Transverse colon (tissue), 4 donors: ENCODE data around the gene RORC.

ENCODE experiments used
- POLR2AphosphoS5 ChIP-seq, 3 donors: sonication (generic); formaldehyde crosslinking; IDR thresholded peaks; one replicate each; pipeline ENCODE4 v1.6.1; 2016; ENCODE audit warnings: antibody characterized with exemption in 3 of 3
- TF ChIP-seq, protein P1 (sequence below), 5 experiments: fragments of 200-600 bp in 3 of 5; fragments of 450-650 bp in 2 of 5; sonication (generic) in 3 of 5; IDR thresholded peaks; 1 replicate in 2 of 5; 2 replicates in 3 of 5; pipeline ENCODE4 v1.5.1; 2016 to 2017; ENCODE audit warnings: antibody characterized with exemption in 5 of 5, inconsistent platforms in 3 of 5, mild to moderate bottlenecking in 2 of 5, moderate library complexity in 1 of 5

DNA sequence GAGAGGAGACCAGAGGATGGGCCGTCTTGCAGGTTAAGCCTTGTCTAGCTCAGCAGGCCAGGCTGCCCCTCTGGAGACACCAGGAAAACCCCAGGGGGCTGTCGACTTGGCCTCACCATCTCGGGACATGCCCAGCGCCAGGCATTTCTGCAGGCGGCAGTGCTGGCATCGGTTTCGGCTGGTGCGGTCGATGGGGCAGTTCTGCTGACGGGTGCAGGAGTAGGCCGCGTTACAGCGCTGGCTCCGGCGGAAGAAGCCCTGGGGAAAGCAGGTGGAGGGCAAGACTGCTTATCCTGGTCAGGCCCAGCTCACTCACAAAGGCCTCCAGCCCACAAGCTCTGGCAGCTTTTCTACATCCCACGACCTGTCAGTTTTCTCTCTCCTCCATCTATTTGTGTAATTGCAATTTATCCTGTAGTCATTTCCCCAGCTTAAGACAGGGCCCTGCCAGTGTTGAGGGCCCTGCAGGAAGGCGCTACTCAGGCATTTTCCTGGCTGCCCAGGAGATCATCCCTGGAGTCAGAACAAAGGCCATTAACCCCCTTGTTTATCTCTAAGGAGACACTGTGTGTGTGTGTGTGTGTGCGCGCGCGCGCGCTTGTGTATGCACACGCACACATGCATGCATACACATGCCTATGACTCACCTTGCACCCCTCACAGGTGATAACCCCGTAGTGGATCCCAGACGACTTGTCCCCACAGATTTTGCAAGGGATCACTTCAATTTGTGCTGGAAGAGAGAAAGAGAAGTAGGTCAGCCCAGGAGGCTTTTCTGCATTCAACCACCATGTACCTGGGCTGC lies 14.9 kb downstream of the RORC start:
- TF ChIP-seq POLR2AphosphoS5 (IDR thresholded peaks at IDR 0.05) = no peak
- TF ChIP-seq, protein P1, sequence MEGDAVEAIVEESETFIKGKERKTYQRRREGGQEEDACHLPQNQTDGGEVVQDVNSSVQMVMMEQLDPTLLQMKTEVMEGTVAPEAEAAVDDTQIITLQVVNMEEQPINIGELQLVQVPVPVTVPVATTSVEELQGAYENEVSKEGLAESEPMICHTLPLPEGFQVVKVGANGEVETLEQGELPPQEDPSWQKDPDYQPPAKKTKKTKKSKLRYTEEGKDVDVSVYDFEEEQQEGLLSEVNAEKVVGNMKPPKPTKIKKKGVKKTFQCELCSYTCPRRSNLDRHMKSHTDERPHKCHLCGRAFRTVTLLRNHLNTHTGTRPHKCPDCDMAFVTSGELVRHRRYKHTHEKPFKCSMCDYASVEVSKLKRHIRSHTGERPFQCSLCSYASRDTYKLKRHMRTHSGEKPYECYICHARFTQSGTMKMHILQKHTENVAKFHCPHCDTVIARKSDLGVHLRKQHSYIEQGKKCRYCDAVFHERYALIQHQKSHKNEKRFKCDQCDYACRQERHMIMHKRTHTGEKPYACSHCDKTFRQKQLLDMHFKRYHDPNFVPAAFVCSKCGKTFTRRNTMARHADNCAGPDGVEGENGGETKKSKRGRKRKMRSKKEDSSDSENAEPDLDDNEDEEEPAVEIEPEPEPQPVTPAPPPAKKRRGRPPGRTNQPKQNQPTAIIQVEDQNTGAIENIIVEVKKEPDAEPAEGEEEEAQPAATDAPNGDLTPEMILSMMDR (IDR thresholded peaks at IDR 0.05) = no peak
